A673 (cell line): ENCODE measurements around the gene MARCHF2. TPM values are rescaled to one million over a fixed set of nuclear protein-coding genes. Genes with fewer than 3 reads are reported as not detected.
"Not testable (repeated sequence)": the region's sequence is repeated elsewhere in the genome, so short reads cannot be mapped to it uniquely, and the experiment has no call there.

Experiments used
- BruUV-seq: library from RNA; stranded (reverse); fragments of 400-500 nt; replicated peaks from 2 replicates; lab custom pipeline; 2021; lab: Mats Ljungman, UMichigan
- CTCF ChIA-PET: fragments of 300-600 bp; sonication (Branson Sonifier 250); formaldehyde crosslinking; loops from one replicate; lab custom pipeline; 2022; ENCODE audit warnings: antibody characterized with exemption; lab: Charles Lee
- POLR2A ChIA-PET: fragments of 300-600 bp; sonication (Branson Sonifier 250); formaldehyde crosslinking; loops from one replicate; lab custom pipeline; 2022; ENCODE audit warnings: antibody characterized with exemption; ENCODE audit not compliant: low non-redundant PET; lab: Charles Lee
- DNase-seq: peaks from one replicate; pipeline ENCODE4 v3.0.0-alpha.2; 2015; ENCODE audit warnings: low spot score
- H3K27ac ChIP-seq: fragments of 200-600 bp; sonication (generic); 2 replicates; pipeline ENCODE4 v1.5.1; 2016; ENCODE audit warnings: mixed run types, low read depth, mild to moderate bottlenecking, mixed read lengths, antibody characterized with exemption, low read length; ENCODE audit not compliant: poor library complexity, severe bottlenecking
- H3K27me3 ChIP-seq: fragments of 200-600 bp; sonication (generic); replicated peaks from 2 replicates; pipeline ENCODE4 v1.6.1; 2017; ENCODE audit warnings: mixed run types, low read depth, mild to moderate bottlenecking, mixed read lengths, antibody characterized with exemption, low read length; ENCODE audit not compliant: insufficient read depth, poor library complexity
- H3K36me3 ChIP-seq: fragments of 200-600 bp; sonication (generic); 2 replicates; pipeline ENCODE4 v1.6.1; 2016; ENCODE audit warnings: mixed run types, mild to moderate bottlenecking, mixed read lengths, antibody characterized with exemption, low read length; ENCODE audit not compliant: insufficient read depth, poor library complexity, severe bottlenecking
- H3K4me1 ChIP-seq: fragments of 200-600 bp; sonication (generic); 2 replicates; pipeline ENCODE4 v1.6.1; 2017; ENCODE audit warnings: mixed run types, mild to moderate bottlenecking, mixed read lengths, antibody characterized with exemption, low read length; ENCODE audit not compliant: insufficient read depth, poor library complexity, severe bottlenecking
- H3K4me3 ChIP-seq: fragments of 200-600 bp; sonication (generic); 2 replicates; pipeline ENCODE4 v1.5.1; 2016; ENCODE audit warnings: low read depth, mixed run types, mild to moderate bottlenecking, mixed read lengths, low read length; ENCODE audit not compliant: poor library complexity, severe bottlenecking
- H3K9me3 ChIP-seq: fragments of 200-600 bp; sonication (generic); 2 replicates; pipeline ENCODE4 v1.6.1; 2016; ENCODE audit warnings: mixed run types, low read depth, mild to moderate bottlenecking, mixed read lengths, antibody characterized with exemption, low read length; ENCODE audit not compliant: poor library complexity, severe bottlenecking
- EZH2 ChIP-seq: fragments of 200-600 bp; sonication (generic); IDR thresholded peaks from 2 replicates; pipeline ENCODE4 v1.6.1; 2017; ENCODE audit warnings: borderline replicate concordance, low read depth, mild to moderate bottlenecking, mixed read lengths, antibody characterized with exemption, low read length; ENCODE audit not compliant: poor library complexity, severe bottlenecking
- intact Hi-C: fragments of 100-400 bp; cut with micrococcal nuclease; formaldehyde crosslinking; loops from one replicate; pipeline ENCODE4 v1.10.0; 2022; ENCODE audit not compliant: unreplicated experiment
- total RNA-seq: library from RNA; stranded (reverse); gene quantifications from 2 replicates; pipeline ENCODE4 v1.2.3, GENCODE V29; 2021
- TF ChIP-seq, protein P1 (sequence below): fragments of 300-800, 200-600 bp; sonication (generic); conservative IDR thresholded peaks from 2 replicates; pipeline ENCODE4 v1.5.1; 2017; ENCODE audit warnings: low read depth, mild to moderate bottlenecking, antibody characterized with exemption, low read length, moderate library complexity, mixed read lengths

MARCHF2 gene
- total RNA-seq, 1 experiment from 2014 or later: 8.8 TPM

- Histone ChIP-seq H3K4me1 (peaks cover 17% of the 10 kb centered on the region), H3K27ac (no peak overlapping the region), H3K4me3 (no peak overlapping the region), H3K9me3 (no peaks in the 10 kb centered on the region), H3K36me3 (no peaks in the 10 kb centered on the region), H3K27me3 (no peaks in the 10 kb centered on the region)
- ChIA-PET POLR2A (no interaction called here), CTCF (no interaction called here)
- no TSS peak for BruUV-seq
- TF ChIP-seq EZH2: no peak
- TF ChIP-seq, protein P1, sequence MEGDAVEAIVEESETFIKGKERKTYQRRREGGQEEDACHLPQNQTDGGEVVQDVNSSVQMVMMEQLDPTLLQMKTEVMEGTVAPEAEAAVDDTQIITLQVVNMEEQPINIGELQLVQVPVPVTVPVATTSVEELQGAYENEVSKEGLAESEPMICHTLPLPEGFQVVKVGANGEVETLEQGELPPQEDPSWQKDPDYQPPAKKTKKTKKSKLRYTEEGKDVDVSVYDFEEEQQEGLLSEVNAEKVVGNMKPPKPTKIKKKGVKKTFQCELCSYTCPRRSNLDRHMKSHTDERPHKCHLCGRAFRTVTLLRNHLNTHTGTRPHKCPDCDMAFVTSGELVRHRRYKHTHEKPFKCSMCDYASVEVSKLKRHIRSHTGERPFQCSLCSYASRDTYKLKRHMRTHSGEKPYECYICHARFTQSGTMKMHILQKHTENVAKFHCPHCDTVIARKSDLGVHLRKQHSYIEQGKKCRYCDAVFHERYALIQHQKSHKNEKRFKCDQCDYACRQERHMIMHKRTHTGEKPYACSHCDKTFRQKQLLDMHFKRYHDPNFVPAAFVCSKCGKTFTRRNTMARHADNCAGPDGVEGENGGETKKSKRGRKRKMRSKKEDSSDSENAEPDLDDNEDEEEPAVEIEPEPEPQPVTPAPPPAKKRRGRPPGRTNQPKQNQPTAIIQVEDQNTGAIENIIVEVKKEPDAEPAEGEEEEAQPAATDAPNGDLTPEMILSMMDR: no peak
- no peak for DNase-seq
- intact Hi-C loops: no loop called here
Observed at GRCh38 chr19:8370176-8371010, 42.7 kb upstream of the MARCHF2 start.

DNA sequence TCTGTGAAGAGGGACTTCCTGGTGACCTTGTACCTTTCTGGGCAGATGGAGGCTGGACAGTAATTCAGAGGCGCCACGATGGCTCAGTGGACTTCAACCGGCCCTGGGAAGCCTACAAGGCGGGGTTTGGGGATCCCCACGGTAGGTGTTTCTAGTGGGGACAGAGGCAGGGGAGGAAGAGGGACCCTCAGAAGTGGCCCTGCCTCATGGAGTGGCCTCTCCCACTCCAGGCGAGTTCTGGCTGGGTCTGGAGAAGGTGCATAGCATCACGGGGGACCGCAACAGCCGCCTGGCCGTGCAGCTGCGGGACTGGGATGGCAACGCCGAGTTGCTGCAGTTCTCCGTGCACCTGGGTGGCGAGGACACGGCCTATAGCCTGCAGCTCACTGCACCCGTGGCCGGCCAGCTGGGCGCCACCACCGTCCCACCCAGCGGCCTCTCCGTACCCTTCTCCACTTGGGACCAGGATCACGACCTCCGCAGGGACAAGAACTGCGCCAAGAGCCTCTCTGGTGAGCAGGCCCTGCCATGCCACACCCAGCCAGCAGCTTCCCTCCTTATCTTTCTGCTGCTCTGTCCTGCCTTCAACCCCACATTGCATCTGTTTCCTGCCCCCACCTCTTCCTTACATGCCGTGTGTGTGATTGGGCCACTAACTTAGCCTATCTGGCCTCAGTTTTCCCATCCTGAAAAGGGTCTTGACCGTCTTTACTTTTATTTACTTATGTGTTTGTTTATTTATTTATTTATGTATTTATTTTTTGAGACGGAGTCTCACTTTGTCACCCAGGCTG lies 41.9 kb upstream of the MARCHF2 start:
- Histone ChIP-seq H3K9me3 (no peaks in the 10 kb centered on the region), H3K4me1 (peaks cover 17% of the 10 kb centered on the region), H3K36me3 (no peaks in the 10 kb centered on the region), H3K4me3 (no peak overlapping the region), H3K27me3 (no peaks in the 10 kb centered on the region), H3K27ac (no peak overlapping the region)
- no peak for TF ChIP-seq EZH2
- TF ChIP-seq, protein P1: no peak
- no TSS peak for BruUV-seq
- DNase-seq: no peak
- POLR2A ChIA-PET: interaction anchor here (0.6 kb wide), 1 partner anchor 198 kb away, joined by 4 read pairs; no protein-coding TSS in a partner anchor
- intact Hi-C loops: no loop called here
- CTCF ChIA-PET: no interaction called here

DNA sequence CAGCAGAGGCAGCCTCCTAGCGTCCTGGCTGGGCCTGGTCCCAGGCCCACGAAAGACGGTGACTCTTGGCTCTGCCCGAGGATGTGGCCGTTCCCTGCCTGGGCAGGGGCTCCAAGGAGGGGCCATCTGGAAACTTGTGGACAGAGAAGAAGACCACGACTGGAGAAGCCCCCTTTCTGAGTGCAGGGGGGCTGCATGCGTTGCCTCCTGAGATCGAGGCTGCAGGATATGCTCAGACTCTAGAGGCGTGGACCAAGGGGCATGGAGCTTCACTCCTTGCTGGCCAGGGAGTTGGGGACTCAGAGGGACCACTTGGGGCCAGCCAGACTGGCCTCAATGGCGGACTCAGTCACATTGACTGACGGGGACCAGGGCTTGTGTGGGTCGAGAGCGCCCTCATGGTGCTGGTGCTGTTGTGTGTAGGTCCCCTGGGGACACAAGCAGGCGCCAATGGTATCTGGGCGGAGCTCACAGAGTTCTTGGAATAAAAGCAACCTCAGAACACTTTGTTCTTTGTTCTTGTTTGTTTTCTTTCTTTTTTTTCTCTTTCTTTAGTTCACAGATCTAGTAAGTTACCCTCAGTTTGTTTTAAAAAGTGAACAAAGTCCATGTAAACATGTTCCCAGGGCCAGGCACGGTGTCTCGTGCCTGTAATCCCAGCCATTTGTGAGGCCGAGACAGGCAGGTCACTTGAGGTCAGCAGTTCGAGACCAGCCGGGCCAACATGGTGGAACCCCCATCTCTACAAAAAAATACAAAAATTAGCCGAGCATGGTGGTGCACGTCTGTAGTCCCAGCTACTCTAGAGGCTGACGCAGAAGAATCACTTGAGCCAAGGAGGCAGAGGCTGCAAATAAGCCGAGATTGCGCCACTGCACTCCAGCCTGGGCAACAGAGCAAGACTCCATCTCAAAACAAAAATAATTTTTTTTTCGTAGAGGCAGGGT lies 39.0 kb upstream of the MARCHF2 start:
- DNase-seq: no peak
- ChIA-PET CTCF (no interaction called here), POLR2A (no interaction called here)
- BruUV-seq: no TSS peak
- H3K4me3 ChIP-seq: no peak overlapping the region
- H3K36me3 ChIP-seq: no peaks in the 10 kb centered on the region
- H3K27me3 ChIP-seq: no peaks in the 10 kb centered on the region
- no peaks in the 10 kb centered on the region for H3K4me1 ChIP-seq
- H3K27ac ChIP-seq: no peak overlapping the region
- TF ChIP-seq EZH2: no peak
- H3K9me3 ChIP-seq: no peaks in the 10 kb centered on the region
- intact Hi-C loops: no loop called here

DNA sequence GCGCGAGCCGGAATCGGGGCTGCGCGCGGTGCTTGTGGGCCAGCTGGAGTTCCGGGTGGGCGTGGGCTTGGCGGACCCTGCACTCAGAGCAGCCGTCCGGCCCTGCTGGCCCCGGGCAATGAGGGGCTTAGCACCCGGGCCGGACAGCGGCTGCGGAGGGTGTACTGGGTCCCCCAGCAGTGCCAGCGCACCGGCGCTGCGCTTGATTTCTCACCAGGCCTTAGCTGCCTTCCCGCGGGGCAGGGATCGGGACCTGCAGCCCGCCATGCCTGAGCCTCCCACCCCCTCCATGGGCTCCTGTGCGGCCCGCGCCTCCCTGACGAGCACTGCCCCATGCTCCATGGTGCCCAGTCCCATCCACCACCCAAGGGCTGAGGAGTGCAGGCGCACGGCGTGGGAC lies 37.3 kb upstream of the MARCHF2 start:
- H3K27me3 ChIP-seq, BruUV-seq, DNase-seq, H3K4me1 ChIP-seq, H3K27ac ChIP-seq, H3K9me3 ChIP-seq, H3K4me3 ChIP-seq, H3K36me3 ChIP-seq, intact Hi-C loops, CTCF ChIA-PET: not testable (repeated sequence)
- POLR2A ChIA-PET: interaction anchor here (0.6 kb wide), 1 partner anchor 118 kb away, joined by 3 read pairs; no protein-coding TSS in a partner anchor

DNA sequence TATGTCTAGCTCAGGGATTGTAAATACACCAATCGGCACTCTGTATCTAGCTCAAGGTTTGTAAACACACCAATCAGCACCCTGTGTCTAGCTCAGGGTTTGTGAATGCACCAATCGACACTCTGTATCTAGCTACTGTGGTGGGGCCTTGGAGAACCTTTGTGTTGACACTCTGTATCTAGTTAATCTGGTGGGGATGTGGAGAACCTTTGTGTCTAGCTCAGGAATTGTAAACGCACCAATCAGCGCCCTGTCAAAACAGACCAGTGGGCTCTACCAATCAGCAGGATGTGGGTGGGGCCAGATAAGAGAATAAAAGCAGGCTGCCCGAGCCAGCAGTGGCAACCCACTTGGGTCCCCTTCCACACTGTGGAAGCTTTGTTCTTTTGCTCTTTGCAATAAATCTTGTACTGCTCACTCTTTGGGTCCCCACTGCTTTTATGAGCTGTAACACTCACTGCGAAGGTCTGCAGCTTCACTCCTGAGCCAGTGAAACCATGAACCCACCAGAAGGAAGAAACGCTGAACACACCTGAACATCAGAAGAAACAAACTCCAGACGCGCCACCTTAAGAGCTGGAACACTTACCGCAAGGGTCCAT lies 36.6 kb upstream of the MARCHF2 start:
- H3K27me3 ChIP-seq, DNase-seq, H3K9me3 ChIP-seq, H3K36me3 ChIP-seq, H3K4me3 ChIP-seq, intact Hi-C loops, H3K4me1 ChIP-seq, CTCF ChIA-PET, BruUV-seq, H3K27ac ChIP-seq: not testable (repeated sequence)
- POLR2A ChIA-PET: interaction anchor here (0.6 kb wide), 1 partner anchor 118 kb away, joined by 3 read pairs; no protein-coding TSS in a partner anchor
